Inflammatory macrophage treated with lipopolysaccharide for 1 hour (primary cell): ENCODE data around the gene NUP50.
A peak's percentile ranks its signal among the peaks of the same experiment; 100 is the strongest.

Experiments
- DNase-seq, 2 donors: peaks; one replicate each; pipeline ENCODE4 v3.0.0-alpha.2; 2020 to 2022

The NUP50 gene, protein sequence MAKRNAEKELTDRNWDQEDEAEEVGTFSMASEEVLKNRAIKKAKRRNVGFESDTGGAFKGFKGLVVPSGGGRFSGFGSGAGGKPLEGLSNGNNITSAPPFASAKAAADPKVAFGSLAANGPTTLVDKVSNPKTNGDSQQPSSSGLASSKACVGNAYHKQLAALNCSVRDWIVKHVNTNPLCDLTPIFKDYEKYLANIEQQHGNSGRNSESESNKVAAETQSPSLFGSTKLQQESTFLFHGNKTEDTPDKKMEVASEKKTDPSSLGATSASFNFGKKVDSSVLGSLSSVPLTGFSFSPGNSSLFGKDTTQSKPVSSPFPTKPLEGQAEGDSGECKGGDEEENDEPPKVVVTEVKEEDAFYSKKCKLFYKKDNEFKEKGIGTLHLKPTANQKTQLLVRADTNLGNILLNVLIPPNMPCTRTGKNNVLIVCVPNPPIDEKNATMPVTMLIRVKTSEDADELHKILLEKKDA

GRCh38 chr22:45163451-45164269 lies at the start of gene NUP50:
TSS of gene NUP50 (plus strand) at chr22:45163925. CDS start at chr22:45168178, 4,253 bp downstream.
- peak; percentile 92 to 96 for DNase-seq

DNA sequence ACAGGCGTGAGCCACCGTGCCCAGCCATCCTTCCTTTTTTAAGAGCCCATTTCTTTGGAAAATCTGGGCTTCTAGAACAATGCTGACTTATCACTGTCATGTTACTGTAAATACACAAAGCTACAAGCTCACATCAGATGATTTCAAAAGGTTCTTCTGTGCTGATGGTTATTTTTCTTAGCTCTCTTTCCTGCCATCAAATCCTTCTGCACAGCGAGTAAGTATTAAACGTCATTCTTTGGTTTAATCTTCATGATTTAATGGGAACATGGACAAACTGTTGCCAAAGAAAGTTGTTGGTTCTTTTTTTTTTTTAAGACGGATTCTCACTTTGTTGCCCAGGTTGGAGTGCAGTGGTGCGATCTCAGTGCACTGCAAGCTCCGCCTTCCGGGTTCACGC lies 43.3 kb upstream of the NUP50 start:
- no peak for DNase-seq

DNA sequence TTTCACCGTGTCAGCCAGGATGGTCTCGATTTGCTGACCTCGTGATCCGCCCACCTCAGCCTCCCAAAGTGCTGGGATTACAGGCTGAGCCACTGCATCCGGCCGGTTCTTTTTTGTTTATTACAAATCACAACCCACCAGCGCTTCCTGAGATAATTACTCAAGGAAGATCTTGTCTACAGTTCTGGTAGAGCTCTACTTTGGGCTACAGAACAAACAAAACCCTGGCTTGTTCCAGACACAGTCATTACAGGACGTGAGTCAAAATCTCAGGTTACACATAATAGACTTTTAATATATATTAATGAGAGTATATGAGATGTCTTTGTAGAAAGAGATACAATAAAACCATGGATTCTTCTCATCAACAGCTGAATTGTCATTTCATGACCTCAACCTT lies 42.8 kb upstream of the NUP50 start:
- DNase-seq: no peak

- no peak for DNase-seq
Observed at GRCh38 chr22:45124176-45124847, 39.4 kb upstream of the NUP50 start.

GRCh38 chr22:45125188-45125587 lies 38.5 kb upstream of the NUP50 start:
- no peak for DNase-seq

GRCh38 chr22:45127866-45128265 lies 35.9 kb upstream of the NUP50 start:
- DNase-seq: no peak

DNA sequence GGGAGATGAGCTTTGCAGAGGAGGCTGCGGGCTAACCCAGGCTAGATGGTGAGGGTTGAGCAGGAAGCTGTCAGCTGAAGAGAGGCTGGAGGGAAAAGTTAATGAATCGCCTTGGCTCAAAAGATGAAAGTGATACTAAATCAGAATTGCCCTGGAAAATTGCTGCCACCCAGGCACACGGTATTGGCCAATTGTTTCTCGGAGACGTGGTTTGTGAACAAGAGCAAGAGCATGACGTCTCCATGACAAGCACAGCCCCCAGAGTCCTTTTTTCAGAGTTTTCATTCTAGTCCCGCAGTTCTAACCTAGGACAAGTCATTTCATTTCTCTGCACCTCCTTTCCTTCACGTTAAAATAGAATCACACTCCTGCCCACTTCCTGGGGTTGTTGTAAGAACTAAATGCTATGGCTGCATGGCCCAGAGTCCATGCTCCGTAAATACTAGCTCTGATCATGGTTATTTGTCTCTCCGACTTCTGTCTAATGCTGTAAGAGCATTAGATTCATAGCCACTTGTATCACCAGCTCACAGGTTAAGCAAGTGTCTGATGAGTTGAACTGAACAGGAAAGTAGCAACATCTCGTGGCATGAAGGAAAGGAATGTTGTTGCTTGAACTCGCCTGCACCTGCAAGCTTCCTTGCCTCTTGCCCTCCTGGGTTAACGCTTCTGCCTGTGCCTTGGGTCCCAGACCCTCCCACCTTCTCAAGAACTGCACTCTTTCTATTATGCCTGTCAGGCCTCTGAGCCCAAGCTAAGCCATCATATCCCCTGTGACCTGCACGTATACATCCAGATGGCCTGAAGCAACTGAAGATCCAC lies 33.8 kb upstream of the NUP50 start:
- peak; percentile 59 to 68 for DNase-seq

DNA sequence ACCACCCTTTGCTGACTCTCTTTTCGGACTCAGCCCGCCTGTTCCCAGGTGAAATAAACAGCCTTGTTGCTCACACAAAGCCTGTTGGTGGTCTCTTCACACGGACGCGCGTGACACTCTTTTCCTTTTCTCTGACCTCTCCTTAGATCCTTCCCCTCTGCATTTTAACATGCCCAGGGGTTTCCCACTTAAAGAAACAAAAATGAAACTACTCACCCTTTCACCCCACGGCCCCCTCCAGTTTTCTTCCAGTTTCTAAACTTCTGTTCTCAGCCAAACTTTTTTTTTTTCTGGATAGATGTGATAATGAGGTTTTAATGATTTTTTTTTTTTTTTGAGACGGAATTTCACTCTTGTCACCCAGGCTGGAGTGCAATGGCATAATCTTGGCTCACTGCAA lies 32.8 kb upstream of the NUP50 start:
- DNase-seq: peak; percentile 31 to 54

GRCh38 chr22:45131749-45132148 lies 32.0 kb upstream of the NUP50 start:
- peak; percentile 81 for DNase-seq

- no peak for DNase-seq
Observed at GRCh38 chr22:45134313-45134712, 29.4 kb upstream of the NUP50 start.

GRCh38 chr22:45136594-45136993 lies 27.1 kb upstream of the NUP50 start:
- no peak for DNase-seq

GRCh38 chr22:45139693-45140092 lies 24.0 kb upstream of the NUP50 start:
- DNase-seq: no peak

GRCh38 chr22:45142376-45142775 lies 21.3 kb upstream of the NUP50 start:
- DNase-seq: no peak

GRCh38 chr22:45144916-45145315 lies 18.8 kb upstream of the NUP50 start:
- DNase-seq: no peak

DNA sequence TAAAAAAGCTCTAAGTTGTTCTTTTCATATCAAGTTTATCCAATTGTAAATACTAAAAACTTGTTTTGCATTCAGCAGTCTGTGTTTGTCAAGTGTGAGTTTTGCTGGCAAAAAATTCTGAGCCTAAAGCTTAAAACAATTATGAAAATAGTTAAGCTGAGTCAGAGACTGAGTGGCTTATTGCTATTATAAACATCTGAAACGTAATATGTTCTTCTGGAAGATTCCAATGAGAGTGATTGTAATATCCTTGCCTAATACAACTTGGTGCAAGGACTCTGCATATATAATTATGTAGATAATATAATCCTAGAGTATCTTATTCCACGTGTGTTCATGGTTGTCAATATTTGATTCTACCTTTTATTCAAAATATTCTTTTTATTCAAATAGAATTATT lies 14.1 kb upstream of the NUP50 start:
- DNase-seq: no peak

- DNase-seq: no peak
Observed at GRCh38 chr22:45150139-45150538, 13.6 kb upstream of the NUP50 start.

- DNase-seq: no peak
Observed at GRCh38 chr22:45151503-45151902, 12.2 kb upstream of the NUP50 start.

GRCh38 chr22:45154383-45154782 lies 9.3 kb upstream of the NUP50 start:
- no peak for DNase-seq

DNA sequence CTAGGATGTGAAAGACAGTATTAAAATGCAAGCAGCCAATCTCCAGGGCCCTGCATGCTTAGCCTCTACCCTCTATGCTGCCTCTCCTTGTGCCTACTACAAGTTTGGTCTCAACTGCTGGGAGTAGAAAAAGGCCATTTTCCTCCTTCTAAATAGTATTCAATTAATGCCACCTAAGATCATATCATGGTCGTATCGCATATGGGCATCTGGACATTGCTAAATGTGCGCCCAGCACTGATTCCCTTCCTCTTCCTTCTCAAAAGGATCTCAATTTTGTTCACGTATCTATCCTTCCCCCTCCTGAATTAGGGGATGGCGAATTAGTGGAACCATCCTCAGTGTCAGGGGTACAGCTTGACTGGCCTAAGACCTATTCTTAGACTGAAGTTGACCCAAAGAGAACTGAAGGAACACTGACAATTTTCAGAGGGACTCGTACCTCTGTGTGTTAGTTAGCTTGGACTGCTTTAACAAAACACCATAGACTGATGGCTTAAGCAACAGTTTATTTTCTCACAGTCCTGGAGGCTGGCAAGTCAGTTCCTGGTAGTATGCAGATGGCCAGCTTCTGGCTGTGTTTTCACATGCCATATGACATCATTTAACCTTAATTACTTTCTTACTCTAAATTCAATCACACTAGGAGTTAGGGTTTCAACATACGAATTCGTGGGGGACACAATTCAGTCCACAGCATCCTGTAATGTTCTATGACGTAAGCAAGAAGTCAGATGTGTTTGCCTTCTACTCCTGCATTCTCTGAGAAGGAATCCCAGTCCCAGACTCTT lies 8.5 kb upstream of the NUP50 start:
- peak; percentile 18 to 56 for DNase-seq

DNA sequence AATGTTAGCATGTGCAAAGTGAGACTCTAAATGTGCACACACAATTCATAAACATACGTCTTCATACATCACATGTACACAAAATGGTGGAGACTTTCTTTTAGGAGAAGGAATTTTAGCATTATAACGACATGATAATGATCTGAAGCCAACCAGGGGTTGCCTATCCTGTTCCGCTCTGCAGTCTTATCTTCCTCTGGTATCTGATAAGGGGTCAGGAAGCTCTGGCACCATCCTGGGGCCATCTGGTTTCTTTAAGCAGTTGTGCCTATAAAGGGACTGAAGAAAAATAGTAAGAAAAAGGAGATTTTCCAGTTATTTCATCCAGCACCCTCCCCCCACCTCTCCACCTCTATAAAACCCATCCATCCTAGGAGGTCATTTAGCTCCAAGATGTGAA lies 5.8 kb upstream of the NUP50 start:
- DNase-seq: no peak

- peak; percentile 17 to 22 for DNase-seq
Observed at GRCh38 chr22:45159652-45160462, 3.9 kb upstream of the NUP50 start.
